Smooth muscle cell (in vitro differentiated cells): ENCODE measurements around the gene MAP3K14. TPM values are rescaled to one million over a fixed set of nuclear protein-coding genes. Genes with fewer than 3 reads are reported as not detected.

Source experiments
- DNase-seq: peaks from one replicate; lab custom pipeline; 2025; ENCODE audit not compliant: unreplicated experiment; lab: John Stamatoyannopoulos, UW
- H2AFZ ChIP-seq: fragments of 200-600 bp; sonication (generic); 2 replicates; pipeline ENCODE4 v1.6.0; 2016; ENCODE audit warnings: antibody characterized with exemption, low read depth, mild to moderate bottlenecking
- H3F3A ChIP-seq: fragments of 200-600 bp; sonication (generic); 2 replicates; pipeline ENCODE4 v1.6.0; 2017; ENCODE audit warnings: antibody characterized with exemption, low read depth
- H3K27ac ChIP-seq: fragments of 200-600 bp; sonication (generic); 2 replicates; pipeline ENCODE4 v1.5.1; 2016; ENCODE audit warnings: low read depth, mild to moderate bottlenecking
- H3K27me3 ChIP-seq: fragments of 200-600 bp; sonication (generic); 2 replicates; pipeline ENCODE4 v1.6.1; 2016; ENCODE audit warnings: low read depth, mild to moderate bottlenecking
- H3K36me3 ChIP-seq: fragments of 200-600 bp; sonication (generic); 2 replicates; pipeline ENCODE4 v1.5.1; 2016; ENCODE audit warnings: low read depth
- H3K4me1 ChIP-seq: fragments of 200-600 bp; sonication (generic); 2 replicates; pipeline ENCODE4 v1.5.1; 2016; ENCODE audit warnings: low read depth
- H3K4me2 ChIP-seq: fragments of 200-600 bp; sonication (generic); 2 replicates; pipeline ENCODE4 v1.6.0; 2016; ENCODE audit warnings: mild to moderate bottlenecking
- H3K4me3 ChIP-seq: fragments of 200-600 bp; sonication (generic); 2 replicates; pipeline ENCODE4 v1.5.1; 2016; ENCODE audit warnings: mild to moderate bottlenecking
- H3K79me2 ChIP-seq: fragments of 200-600 bp; sonication (generic); 2 replicates; pipeline ENCODE4 v1.6.0; 2016; ENCODE audit warnings: low read depth, mild to moderate bottlenecking
- H3K9ac ChIP-seq: fragments of 200-600 bp; sonication (generic); 2 replicates; pipeline ENCODE4 v1.6.0; 2016; ENCODE audit warnings: low read depth
- H3K9me3 ChIP-seq: fragments of 200-600 bp; sonication (generic); replicated peaks from 2 replicates; pipeline ENCODE4 v1.5.1; 2016; ENCODE audit warnings: low read depth
- H4K20me1 ChIP-seq: fragments of 200-600 bp; sonication (generic); 2 replicates; pipeline ENCODE4 v1.6.0; 2016; ENCODE audit warnings: low read depth
- WGBS: methylation state at CpG from one replicate; pipeline ENCODE4 v1.1.7; 2016; ENCODE audit warnings: low lambda C conversion rate; 5-methylcytosine and 5-hydroxymethylcytosine counted together
- polyA plus RNA-seq: library from polyadenylated mRNA; unstranded; fragments of >200 nt; fragmentation: Nextera tagmentation; extraction: Ambion mirVana; gene quantifications from 2 replicates; pipeline ENCODE4 v1.2.1, GENCODE V29; 2016
- total RNA-seq: library from RNA; depleted of rRNA; stranded (reverse); fragments of >200 nt; gene quantifications from 2 replicates; pipeline ENCODE4 v1.2.3, GENCODE V29; 2014
- TF ChIP-seq, protein P1 (sequence below): fragments of 200-600 bp; sonication (generic); IDR thresholded peaks from 2 replicates; pipeline ENCODE4 v1.5.1; 2017; ENCODE audit warnings: borderline replicate concordance, mild to moderate bottlenecking, antibody characterized with exemption; ENCODE audit not compliant: insufficient read depth, poor library complexity, severe bottlenecking

MAP3K14 gene
- total and polyA plus RNA-seq, 2 experiments from 2014 or later, result 1.7 to 1.8 TPM

DNA sequence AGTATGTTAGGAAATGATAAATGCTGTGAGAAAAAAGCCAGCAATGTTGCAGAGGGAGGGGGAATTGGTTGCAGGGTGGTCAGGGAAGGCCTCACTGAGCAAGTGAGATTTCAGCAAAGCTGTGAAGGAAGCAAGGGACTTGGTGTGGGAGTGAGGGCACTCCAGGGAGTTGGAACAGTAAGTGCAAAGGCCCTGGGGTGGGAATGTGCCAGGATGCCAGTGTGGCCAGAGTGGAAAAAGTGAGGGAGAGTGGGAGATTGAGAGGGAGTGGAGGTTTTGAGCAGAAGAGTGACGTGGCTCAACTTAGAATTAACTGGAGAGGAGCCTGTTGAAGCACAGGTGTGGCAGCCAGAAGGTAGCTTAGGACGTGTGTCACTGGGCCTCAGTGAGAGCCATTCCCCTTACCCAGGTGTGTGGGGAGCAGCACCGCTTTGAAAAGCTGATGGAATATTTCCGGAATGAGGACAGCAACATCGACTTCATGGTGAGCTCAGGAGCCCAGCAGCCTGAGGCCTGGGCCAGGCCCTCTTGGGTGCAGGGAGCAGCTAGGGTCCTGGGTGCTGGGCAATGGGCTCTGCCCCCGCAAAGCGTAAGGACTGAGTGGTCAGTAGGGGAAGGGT, 78.6 kb downstream of the MAP3K14 start:
- no peaks in the 10 kb centered on the region for H3K79me2 ChIP-seq
- H3K4me1 ChIP-seq, result peaks cover 8% of the 10 kb centered on the region
- H3K27ac ChIP-seq, result no peak overlapping the region
- H3K27me3 ChIP-seq, result peaks cover 30% of the 10 kb centered on the region
- no peak overlapping the region for H3K4me3 ChIP-seq
- 95% methylated on average over 7 of the region's 7 CpGs for WGBS
- H3K9ac ChIP-seq, result no peak overlapping the region
- no peaks in the 10 kb centered on the region for H3K9me3 ChIP-seq
- DNase-seq, result no peak
- no peak overlapping the region for H3K4me2 ChIP-seq
- H3K36me3 ChIP-seq, result no peaks in the 10 kb centered on the region
- H4K20me1 ChIP-seq, result no peaks in the 10 kb centered on the region
- TF ChIP-seq, protein P1, sequence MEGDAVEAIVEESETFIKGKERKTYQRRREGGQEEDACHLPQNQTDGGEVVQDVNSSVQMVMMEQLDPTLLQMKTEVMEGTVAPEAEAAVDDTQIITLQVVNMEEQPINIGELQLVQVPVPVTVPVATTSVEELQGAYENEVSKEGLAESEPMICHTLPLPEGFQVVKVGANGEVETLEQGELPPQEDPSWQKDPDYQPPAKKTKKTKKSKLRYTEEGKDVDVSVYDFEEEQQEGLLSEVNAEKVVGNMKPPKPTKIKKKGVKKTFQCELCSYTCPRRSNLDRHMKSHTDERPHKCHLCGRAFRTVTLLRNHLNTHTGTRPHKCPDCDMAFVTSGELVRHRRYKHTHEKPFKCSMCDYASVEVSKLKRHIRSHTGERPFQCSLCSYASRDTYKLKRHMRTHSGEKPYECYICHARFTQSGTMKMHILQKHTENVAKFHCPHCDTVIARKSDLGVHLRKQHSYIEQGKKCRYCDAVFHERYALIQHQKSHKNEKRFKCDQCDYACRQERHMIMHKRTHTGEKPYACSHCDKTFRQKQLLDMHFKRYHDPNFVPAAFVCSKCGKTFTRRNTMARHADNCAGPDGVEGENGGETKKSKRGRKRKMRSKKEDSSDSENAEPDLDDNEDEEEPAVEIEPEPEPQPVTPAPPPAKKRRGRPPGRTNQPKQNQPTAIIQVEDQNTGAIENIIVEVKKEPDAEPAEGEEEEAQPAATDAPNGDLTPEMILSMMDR, result no peak
- no peaks in the 10 kb centered on the region for H3F3A ChIP-seq
- no peak overlapping the region for H2AFZ ChIP-seq

DNA sequence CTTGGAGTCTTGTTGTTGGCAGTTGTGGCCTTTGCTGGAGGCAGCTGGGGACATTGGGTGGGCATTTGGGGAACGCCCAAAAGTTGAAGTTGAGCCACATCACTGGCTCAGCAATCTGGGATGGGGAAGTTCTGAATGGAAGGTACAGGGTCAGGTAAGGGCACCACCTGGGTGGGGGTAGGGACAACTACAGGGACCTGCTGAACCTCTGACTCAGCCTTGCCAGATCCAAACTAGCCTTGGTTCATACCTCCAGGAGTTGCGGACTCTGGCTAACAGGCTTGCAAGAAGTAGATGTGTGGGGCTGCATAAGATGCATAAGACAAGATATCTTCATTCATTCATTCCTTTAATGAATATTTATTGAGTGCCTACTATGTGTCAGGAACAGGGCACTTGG, 79.1 kb downstream of the MAP3K14 start:
- no peak overlapping the region for H3K4me3 ChIP-seq
- TF ChIP-seq, protein P1, result no peak
- peaks cover 30% of the 10 kb centered on the region for H3K27me3 ChIP-seq
- no peak overlapping the region for H3K4me2 ChIP-seq
- no peak overlapping the region for H3K9ac ChIP-seq
- H3K9me3 ChIP-seq, result no peaks in the 10 kb centered on the region
- H4K20me1 ChIP-seq, result no peaks in the 10 kb centered on the region
- H3K79me2 ChIP-seq, result no peaks in the 10 kb centered on the region
- H3K27ac ChIP-seq, result no peak overlapping the region
- H3K4me1 ChIP-seq, result peaks cover 8% of the 10 kb centered on the region
- H3K36me3 ChIP-seq, result no peaks in the 10 kb centered on the region
- H2AFZ ChIP-seq, result no peak overlapping the region
- H3F3A ChIP-seq, result no peaks in the 10 kb centered on the region
- WGBS, result 88% methylated on average over 2 of the region's 2 CpGs
- DNase-seq, result no peak

DNA sequence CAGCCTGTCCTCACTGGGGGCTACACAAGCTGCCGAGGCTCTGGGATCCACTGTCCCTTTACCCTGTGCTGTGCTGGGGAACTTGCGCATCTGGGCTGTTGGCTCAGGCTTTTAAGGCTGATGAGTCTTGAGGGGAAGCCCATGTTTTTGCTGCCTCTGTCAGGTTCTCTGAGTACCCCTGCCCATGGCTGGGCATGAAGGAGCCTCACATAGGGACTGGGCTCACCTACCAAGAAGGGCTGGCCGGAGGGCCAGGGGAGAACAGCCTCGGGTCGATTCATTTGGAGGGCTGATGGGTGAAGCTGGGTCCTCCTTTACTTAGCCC, 80.6 kb downstream of the MAP3K14 start:
- peaks cover 19% of the 10 kb centered on the region for H3K27me3 ChIP-seq
- TF ChIP-seq, protein P1, result no peak
- no peaks in the 10 kb centered on the region for H3K36me3 ChIP-seq
- peaks cover 8% of the 10 kb centered on the region for H3K4me1 ChIP-seq
- no peaks in the 10 kb centered on the region for H3F3A ChIP-seq
- H3K4me2 ChIP-seq, result no peak overlapping the region
- no peak overlapping the region for H2AFZ ChIP-seq
- WGBS, result 81% methylated on average over 5 of the region's 5 CpGs
- H3K4me3 ChIP-seq, result no peak overlapping the region
- no peaks in the 10 kb centered on the region for H3K79me2 ChIP-seq
- H4K20me1 ChIP-seq, result no peaks in the 10 kb centered on the region
- no peak overlapping the region for H3K9ac ChIP-seq
- DNase-seq, result no peak
- no peak overlapping the region for H3K27ac ChIP-seq
- H3K9me3 ChIP-seq, result no peaks in the 10 kb centered on the region

DNA sequence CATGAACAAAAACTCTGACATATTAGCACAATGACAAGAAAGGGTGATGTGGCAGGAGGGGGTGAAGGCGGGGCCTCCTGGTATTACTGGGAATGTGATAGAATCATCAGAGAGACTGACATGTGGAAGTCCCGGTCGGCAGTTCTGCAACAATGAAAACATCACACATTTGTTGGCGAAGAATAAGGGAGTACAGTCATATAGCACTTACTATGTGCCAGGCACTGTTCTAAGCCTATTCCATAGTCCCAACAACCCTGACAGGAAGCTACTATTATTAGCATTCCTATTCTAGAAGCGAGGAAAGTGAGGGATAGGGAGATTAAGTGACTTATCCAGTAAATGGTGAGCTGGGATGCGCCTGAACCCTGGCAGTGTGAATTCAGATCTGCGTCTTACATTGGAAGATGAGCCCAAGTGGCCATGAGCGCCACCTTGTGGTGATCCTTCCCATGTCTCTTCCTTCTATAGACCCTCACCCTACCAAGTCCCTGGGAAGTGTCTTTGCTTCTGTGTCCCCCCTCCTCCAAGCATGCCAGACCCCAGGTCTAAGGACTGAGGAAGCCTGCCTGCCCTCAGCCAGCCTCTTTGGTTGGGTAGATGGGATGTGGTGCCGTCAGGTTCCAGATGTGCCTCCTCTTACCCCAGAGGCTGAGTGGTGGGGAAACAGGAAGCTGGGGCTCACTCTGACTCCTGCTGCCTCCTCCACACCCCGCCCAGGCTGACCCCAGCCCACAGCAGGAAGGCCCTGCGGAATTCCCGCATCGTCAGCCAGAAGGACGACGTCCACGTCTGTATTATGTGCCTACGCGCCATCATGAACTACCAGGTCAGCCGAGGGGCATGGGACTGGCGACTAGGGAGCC, 81.2 kb downstream of the MAP3K14 start:
- H3K79me2 ChIP-seq, result no peaks in the 10 kb centered on the region
- no peaks in the 10 kb centered on the region for H3K36me3 ChIP-seq
- H3K27me3 ChIP-seq, result peaks cover 13% of the 10 kb centered on the region
- TF ChIP-seq, protein P1, result peak; percentile 72
- H3F3A ChIP-seq, result no peaks in the 10 kb centered on the region
- no peak overlapping the region for H3K4me2 ChIP-seq
- peaks cover 7% of the 10 kb centered on the region for H3K4me1 ChIP-seq
- no peak overlapping the region for H3K27ac ChIP-seq
- DNase-seq, result peak; percentile 16
- no peak overlapping the region for H2AFZ ChIP-seq
- no peaks in the 10 kb centered on the region for H3K9me3 ChIP-seq
- H4K20me1 ChIP-seq, result no peaks in the 10 kb centered on the region
- WGBS, result 48% methylated on average over 20 of the region's 20 CpGs
- H3K4me3 ChIP-seq, result no peak overlapping the region
- H3K9ac ChIP-seq, result no peak overlapping the region
